PC-3 (cell line): ENCODE data around the gene RPL22.

ENCODE experiments used
- CTCF ChIP-seq: fragments of 300-600 bp; sonication (generic); conservative IDR thresholded peaks from 2 replicates; pipeline ENCODE4 v1.5.1; 2017; ENCODE audit warnings: antibody characterized with exemption, low read depth, mild to moderate bottlenecking, low read length
- EZH2 ChIP-seq: fragments of 300-600 bp; sonication (generic); IDR thresholded peaks from one replicate; pipeline ENCODE4 v1.6.1; 2017; ENCODE audit warnings: antibody characterized with exemption, mild to moderate bottlenecking, low read length; ENCODE audit not compliant: unreplicated experiment
- EZH2phosphoT487 ChIP-seq: fragments of 300-600 bp; sonication (generic); IDR thresholded peaks from 2 replicates; pipeline ENCODE4 v1.6.1; 2018; ENCODE audit warnings: mild to moderate bottlenecking, antibody characterized with exemption, low read length, borderline replicate concordance

GRCh38 chr1:6166221-6166620 is 33.2 kb downstream of the RPL22 start:
- TF ChIP-seq CTCF (no peak), EZH2phosphoT487 (no peak), EZH2 (no peak)
